GM21515 (cell line): Measurements from ENCODE around the gene DNM3.
A peak's percentile ranks its signal among the peaks of the same experiment; 100 is the strongest.

Experiments
- ATAC-seq: cut with Tn5 transposase; IDR thresholded peaks from one replicate; pipeline ENCODE4 v1.9.1; 2021; ENCODE audit not compliant: unreplicated experiment

DNM3 gene

GRCh38 chr1:172155766-172156165, 314.5 kb downstream of the DNM3 start:
- no peak for ATAC-seq

- no peak for ATAC-seq
Measured at GRCh38 chr1:172162236-172162635, 320.9 kb downstream of the DNM3 start.

GRCh38 chr1:172163498-172164215, 322.4 kb downstream of the DNM3 start:
- no peak for ATAC-seq

GRCh38 chr1:172165403-172165802, 324.1 kb downstream of the DNM3 start:
- ATAC-seq = no peak

DNA sequence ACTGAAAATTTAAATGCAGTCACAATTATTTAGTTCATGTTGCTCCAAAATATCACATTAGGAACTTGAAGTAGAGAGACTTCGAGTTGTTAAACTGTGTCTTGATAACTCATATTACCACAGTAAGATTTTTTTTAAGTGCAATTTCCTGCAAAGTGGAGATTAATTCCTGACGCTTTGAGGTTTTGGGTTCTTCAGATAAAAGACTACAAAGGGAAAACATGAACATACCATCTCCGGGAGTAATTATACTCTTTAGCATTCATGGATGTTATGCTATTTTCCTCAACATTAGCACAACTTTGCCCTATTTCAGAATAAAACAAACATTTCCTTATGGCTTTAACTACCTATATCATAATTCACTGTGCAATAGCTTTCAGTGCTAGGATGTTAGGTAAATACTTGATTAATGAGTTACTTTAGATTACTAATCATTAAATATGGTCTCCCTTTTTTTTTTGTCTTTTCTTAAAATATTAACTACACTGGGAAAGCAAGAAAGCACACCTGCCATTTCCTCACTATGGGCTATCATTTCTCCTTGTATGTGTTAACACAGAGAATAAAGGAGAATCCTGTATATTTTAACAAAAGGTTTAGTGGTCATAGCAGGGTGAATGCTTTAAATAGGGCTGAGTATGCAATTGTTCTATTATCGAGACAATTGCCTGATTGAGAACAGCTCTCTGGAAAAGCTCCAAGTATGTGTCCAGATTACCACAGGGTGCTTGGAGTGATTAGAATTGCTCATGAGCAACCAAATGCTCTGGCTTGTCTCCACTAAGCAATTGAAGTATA, 326.7 kb downstream of the DNM3 start:
- ATAC-seq = no peak

- ATAC-seq = no peak
Measured at GRCh38 chr1:172168597-172168872, 327.2 kb downstream of the DNM3 start.

DNA sequence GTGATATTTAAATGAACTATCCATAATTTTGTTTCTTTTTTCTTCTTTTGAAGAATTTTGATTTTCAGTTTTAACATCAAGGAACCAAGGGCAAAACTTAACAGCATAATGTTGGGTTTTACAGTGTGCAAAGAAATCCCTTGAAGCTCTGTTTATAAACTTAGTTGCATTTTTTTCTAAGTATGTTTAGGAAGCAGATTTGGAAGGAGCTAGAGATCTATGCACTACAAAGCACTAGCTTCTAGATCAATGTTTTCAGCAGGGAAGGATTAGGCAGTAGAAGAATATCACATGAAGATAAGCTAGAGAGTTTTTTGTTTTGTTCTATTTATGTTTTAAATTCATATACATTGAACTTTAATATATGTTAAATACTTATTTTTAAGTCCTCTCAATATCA, 328.5 kb downstream of the DNM3 start:
- no peak for ATAC-seq

GRCh38 chr1:172172352-172172831, 331.1 kb downstream of the DNM3 start:
- ATAC-seq = no peak

GRCh38 chr1:172176206-172176605, 334.9 kb downstream of the DNM3 start:
- no peak for ATAC-seq

- no peak for ATAC-seq
Measured at GRCh38 chr1:172177849-172178248, 336.6 kb downstream of the DNM3 start.

GRCh38 chr1:172178886-172179285, 337.6 kb downstream of the DNM3 start:
- no peak for ATAC-seq

- no peak for ATAC-seq
Measured at GRCh38 chr1:172179918-172180317, 338.6 kb downstream of the DNM3 start.

DNA sequence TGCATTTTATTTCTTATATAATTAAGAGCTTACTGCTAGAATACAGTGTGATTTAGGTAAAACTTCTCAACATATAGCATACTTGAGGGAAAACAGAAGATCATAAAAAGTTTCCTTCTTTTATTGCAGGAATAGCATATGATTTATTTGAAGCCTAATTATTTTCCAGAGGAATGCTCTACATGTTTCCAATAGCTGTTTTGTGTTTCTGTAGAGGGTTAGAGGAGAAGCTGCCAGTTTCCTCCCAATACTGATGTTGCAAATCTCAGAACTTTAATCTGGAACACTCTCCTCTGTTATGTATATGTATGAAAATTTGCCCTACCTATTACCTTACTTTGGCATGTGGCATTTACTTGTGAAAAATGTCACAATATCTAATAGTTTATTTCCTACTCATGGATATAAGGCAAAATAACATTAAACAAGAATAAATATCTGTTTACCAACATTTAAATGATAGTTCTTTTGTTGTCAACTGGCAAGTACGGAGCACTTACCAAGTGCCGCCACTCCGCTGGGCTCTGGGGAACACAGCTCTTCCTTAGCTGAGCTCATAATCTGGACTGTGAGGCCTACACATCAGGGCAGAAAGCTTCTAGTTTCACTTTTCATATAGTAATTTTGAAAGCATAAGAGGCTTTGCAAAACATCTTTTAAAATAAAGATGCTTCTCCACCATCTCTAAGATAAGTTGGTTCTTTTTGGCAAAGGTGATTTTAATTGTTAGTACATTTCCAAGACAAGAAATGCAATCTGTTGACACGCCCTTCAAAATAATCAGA, 339.4 kb downstream of the DNM3 start:
- peak; percentile 68 for ATAC-seq

- ATAC-seq = no peak
Measured at GRCh38 chr1:172184506-172185191, 343.4 kb downstream of the DNM3 start.

DNA sequence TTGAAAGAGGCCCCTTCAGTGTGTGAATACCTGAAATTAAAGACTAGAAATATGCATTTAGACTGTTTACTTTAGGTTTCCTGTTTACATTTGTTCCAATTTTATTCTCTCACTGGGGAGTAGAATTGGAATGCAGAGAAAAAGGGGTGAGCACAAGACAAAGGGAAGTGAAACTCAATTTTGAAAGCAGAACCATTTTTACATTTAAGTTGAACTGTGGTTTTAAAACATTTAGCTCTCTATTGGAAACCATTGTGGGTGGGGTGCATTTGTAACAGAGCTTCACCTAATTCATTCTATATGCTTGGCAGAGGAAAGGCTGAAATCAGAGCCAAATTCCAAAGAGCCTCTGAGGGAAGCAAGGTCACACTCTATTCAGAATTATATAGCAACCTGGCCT, 343.9 kb downstream of the DNM3 start:
- peak; percentile 71 for ATAC-seq

DNA sequence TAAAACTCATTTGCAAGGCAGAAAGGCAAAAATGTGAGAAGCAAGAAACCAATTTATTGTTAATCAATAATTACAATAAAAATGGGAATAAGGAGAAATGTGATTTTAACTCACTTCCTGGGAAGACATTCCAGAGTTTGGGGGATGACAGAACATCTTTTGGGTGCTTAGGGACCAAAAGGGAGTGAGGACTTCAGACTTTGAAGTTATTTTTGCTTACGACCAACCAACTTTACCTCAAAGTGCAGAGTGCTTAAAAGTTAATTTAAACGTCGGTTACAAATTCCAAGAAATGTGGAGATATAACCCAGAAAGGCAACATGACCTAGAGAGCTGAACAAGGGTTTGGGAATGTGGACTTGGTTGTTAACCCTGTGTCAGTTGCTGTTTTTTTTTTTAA, 344.7 kb downstream of the DNM3 start:
- ATAC-seq = no peak

DNA sequence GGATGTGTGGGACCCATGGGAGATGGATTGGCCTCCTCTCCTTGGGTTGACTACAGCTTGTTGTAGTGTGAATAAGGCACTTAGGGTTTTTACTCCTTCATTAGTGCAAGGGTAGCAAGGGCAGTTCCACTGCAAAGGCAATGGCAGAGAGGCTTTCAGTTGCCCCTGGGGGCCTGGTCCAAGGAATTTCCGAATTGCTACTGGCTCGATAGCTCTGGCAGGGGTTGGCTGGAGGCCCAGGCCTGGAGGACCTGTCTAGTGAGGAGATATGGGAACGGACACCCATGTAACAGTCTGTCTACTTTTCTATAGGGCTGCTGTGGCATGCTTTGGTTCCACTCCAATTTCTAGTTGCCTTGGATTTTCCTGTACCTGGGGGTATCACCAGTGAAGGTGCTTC, 360.3 kb downstream of the DNM3 start:
- no peak for ATAC-seq

GRCh38 chr1:172203135-172203823, 362.0 kb downstream of the DNM3 start:
- ATAC-seq = no peak

GRCh38 chr1:172203902-172204301, 362.6 kb downstream of the DNM3 start:
- ATAC-seq = no peak

- ATAC-seq = no peak
Measured at GRCh38 chr1:172206256-172206655, 365.0 kb downstream of the DNM3 start.

- ATAC-seq = no peak
Measured at GRCh38 chr1:172208635-172209034, 367.3 kb downstream of the DNM3 start.
